Measurements from ENCODE around the gene KLK2. TPM values are rescaled to one million over a fixed set of nuclear protein-coding genes. Genes with fewer than 3 reads are reported as not detected.
"Not testable (repeated sequence)": the region's sequence is repeated elsewhere in the genome, so short reads cannot be mapped to it uniquely, and the experiment has no call there.

The KLK2 gene
- total RNA-seq, 1 donor, result not detected

DNA sequence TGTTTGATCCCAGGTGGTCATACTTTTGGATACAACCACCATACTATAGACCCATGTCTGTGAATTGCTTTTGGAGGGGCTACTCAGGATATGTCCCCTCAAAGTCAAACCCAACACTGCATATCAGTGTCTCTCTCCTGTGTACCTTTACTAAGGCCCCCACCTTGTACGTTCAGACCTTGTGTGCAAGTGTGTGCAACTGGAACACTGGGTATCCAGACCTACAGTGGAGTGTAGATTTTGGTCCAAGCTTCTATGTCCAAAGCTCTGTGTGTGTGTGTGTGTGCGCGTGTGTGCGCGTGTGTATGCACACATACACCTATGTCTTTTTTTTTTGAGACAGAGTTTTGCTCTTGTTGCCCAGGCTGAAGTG lies 18.0 kb downstream of the KLK2 start:
- DNase-seq (ENCODE audit: low read depth in 2 of 3, low spot score in 2 of 3), result no peak

DNA sequence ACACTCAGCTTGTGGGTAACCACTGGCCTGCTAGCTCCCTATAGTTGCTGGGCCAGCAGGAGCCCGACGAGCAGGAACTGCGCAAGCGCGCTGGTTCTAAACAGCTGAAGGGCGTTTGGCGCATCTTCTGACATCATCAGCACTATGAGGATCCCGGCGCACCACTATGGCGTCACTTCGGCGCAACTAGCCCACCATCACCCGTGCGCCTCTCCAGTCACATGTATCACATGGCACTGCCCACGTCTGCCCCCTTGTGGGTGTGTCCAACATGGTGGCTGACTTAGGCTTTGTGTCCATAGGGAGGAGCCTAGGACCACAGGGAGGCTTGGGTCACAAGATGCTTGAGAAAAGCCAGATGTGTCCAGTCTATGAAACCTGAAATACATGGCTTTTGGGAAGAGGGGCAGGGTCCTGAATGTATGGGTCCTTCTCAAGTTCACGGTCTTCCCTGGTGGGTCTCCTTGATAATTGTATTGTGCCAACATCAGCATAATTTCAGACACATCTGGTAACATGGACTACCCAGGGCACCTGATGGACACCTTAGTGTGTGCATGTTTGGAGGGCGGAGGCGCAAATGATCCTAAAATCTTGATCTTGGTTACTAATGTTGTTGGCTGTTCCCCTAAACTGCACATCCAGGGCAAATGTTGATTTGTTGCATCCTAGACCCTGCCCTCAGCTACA lies 20.0 kb downstream of the KLK2 start:
- no peak for DNase-seq (ENCODE audit: low read depth in 2 of 3, low spot score in 2 of 3)

DNA sequence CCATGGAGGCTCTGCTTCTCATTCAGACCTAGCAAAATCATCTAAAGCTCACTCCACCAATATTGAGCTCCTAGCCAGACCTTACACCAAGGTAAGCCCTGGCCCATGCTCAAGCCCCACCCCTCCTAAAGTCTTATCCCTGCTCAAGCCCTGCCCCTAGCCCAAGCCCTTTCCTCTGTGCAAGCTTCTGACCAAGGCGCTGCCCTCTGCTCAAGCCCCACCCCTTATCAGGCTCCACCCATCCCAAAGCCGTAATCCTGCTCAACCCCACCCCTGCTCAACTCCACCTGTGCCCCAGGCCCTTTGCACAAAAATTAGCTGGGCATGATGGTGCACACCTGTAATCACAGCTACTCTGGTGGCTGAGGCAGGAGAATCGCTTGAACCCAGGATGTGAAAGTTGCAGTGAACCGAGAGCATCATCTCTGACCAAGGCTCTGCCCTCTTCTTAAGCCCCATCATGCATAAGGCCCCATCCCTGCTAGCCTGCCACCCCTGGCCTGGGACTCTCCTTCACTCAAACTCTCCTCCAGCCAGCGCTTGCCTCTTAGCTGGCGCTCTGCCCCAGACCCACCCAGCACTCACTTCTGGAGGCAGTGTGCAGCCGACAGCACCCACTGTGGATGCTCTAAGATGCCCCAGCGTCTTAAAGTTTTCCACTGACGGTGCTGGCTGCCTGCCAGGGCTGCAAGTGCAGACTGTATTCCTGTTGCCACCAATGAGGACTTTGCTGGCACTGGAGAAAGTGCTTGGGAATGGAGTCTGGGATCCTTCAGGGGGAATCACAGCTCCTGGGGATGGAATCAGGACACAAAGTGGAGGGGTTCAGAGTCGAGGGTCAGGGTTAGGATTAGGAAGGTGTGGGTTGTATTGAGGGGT lies 21.5 kb downstream of the KLK2 start:
- no peak for DNase-seq (ENCODE audit: low read depth in 2 of 3, low spot score in 2 of 3)

DNA sequence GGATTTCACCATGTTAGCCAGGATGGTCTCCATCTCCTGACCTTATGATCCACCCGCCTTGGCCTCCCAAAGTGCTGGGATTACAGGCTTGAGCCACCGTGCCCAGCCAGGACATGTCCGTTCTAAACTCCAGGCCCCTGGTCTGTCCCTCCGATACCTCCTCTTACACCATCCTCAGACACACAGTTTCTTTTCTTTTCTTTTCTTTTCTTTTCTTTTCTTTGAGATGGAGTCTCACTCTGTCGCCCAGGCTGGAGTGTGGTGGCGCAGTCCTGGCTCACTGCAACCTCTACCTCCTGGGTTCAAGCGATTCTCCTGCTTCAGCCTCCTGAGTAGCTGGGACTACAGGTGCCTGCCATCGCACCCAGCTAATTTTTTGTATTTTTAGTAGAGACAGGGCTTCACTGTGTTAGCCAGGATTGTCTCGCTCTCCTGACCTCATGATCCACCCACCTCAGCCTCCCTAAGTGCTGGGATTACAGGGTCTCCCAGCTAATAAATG lies 22.9 kb downstream of the KLK2 start:
- not testable (repeated sequence) for DNase-seq (ENCODE audit: low read depth in 2 of 3, low spot score in 2 of 3)

DNA sequence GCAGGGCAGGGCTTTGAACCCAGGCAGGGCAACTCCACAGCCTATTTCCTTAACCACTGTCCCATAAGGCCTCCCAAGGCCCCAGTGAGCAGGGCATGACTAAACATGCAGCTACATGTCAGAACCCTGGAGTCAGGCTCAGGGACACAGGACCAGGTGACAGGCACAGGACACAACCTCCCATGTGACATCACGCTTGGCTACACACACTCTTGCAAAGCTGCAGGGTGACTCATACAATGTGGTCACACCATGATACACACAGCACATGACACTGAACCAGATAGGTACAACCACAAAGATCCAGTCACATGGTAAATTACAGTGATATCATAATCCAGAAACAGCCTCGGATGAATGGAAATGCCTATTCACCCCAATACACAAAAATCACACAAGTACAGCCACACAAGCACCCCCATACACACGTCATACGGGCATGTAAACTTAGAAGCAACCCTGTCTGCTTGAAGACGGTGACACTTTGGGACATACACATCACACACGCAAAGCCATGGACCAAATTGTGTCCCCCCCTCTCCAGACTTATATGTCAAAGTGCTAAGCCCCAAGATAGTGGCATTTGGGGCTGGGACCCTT lies 23.5 kb downstream of the KLK2 start:
- DNase-seq (ENCODE audit: low read depth in 2 of 3, low spot score in 2 of 3), result peak in 2 of 3 donors; percentile 10 to 29

DNA sequence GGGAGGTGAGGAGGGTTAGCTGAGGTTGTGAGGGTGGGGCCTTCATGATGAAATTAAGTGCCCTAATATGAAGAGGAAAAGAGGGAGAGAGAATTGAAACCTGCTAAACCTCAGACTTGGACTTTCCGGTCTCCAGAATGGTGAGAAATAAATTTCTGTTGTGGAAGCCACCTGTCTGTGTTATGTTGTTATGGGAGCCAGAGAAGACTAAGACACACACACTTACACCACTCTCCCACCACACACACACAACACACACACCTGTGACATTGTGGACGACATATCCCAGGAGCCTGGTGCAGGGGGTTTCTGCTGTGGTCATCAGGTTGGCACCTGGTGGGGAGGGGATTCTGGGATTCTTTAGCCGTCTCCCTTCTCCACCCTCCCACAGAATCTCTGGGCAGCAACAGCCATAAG lies 24.0 kb downstream of the KLK2 start:
- DNase-seq (ENCODE audit: low read depth in 2 of 3, low spot score in 2 of 3), result no peak

DNA sequence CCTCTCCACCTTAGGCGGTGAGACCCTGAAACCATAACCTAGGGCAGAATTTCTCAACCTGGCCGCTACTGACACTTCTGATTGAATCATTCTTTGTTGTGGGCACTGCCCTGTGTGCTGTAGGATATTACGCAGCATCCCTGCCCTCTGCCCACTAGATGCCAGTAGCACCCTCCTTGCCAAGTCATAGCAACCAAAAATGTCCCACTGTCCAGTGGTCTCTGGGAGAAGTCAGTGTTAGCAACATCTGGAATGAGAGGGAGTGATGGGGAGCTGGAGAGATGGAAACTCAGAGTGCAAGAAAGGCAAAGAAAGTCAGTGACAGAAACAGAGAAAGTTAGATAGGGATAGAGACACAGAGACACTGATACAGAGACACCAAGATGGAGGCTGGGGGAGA lies 24.4 kb downstream of the KLK2 start:
- no peak for DNase-seq (ENCODE audit: low read depth in 2 of 3, low spot score in 2 of 3)

DNA sequence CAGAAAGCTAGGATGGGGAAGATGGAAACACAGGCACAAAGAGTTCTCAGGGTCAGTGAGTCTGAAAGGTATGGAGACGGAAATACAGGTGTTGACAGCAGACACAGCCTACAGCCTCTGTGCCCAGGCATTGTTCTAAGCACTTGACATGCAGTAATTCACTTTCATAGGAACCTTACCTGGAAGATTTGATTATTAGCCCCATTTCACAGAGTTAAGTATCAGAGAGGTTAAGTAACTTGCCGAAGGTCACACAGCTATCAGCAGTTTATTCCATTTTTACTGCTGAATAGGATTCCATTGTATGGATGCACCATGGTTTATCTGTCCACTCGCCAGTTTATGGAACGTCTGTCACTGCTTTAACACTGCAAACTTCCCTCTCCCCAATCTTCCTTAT lies 24.8 kb downstream of the KLK2 start:
- DNase-seq (ENCODE audit: low read depth in 2 of 3, low spot score in 2 of 3), result no peak

DNA sequence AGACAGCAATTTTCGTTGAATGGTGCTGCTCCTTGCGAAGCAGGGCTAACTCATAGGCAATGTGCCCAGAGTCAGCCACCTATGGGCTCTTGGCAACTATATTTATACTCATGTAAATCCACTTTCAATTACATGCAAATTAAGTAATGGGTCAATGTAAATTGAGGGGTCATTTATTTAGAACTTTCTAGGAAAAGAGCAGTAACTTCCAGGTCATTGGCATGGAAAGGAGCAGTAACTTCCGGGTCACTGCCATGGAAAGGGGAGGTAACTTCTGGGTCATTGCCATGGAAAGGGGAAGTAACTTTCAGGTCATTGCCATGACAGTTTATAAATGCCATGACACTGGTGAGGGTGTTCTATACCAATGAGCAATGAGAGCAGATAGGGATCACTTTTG lies 26.3 kb downstream of the KLK2 start:
- no peak for DNase-seq (ENCODE audit: low read depth in 2 of 3, low spot score in 2 of 3)

DNA sequence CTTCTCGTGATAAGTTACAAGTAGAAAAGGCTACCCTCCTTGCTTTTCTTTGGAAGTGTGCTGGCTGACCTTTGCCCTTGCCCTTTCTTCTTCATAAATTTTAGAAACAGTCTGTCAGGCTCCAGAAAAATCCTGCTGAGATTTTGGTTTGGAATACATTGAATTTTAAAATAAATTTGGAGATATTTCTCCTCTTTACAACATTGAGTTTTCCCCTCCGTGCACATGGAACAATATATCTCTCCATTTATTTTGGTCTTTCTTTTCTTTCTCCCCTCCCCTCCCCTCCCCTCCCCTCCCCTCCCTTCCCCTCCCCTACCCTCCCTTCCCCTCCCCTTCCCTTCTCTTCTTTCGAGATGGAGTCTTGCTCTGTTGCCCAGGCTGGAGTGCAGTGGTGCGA lies 29.4 kb downstream of the KLK2 start:
- no peak for DNase-seq (ENCODE audit: low read depth in 2 of 3, low spot score in 2 of 3)

DNA sequence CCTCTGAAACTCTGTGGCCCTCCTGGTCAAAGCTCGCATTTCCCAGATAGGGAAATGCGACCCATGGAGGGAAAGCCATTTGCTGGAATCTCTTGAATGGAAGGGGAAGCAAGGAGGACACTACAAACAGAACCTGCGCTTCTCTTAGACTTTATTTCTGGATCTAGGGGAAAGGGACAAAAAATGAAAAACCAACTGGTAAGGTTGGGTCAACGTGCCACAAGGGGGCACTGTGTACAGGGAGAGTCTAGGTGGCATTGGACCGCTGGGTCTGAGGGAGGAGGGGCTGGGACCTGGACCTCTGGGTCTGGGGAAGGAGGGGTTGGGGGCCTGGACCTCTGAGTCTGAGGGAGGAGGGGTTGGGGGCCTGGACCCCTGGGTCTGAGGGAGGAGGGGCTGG lies 33.0 kb downstream of the KLK2 start:
- DNase-seq (ENCODE audit: low read depth in 2 of 3, low spot score in 2 of 3), result peak in 2 of 3 donors; percentile 30 to 60

DNA sequence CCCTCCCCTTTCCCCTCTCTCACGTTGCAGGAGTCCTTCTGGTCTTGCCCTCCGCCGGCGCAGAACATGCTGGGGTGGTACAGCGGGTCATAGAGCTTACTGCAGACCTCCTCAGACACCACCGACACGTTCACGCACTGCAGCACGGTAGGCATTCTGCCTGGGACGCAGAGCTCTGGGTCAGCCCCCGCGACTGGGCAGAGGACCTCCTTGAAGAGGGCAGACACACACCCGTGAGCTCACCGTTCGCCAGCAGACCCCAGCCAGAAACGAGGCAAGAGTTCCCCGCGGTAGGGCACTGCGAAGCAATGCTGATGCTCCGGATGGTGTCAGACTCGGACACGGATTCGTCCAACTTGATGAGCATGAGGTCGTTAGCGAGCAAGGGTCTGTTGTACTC lies 35.1 kb downstream of the KLK2 start:
- DNase-seq (ENCODE audit: low read depth in 2 of 3, low spot score in 2 of 3), result no peak

DNA sequence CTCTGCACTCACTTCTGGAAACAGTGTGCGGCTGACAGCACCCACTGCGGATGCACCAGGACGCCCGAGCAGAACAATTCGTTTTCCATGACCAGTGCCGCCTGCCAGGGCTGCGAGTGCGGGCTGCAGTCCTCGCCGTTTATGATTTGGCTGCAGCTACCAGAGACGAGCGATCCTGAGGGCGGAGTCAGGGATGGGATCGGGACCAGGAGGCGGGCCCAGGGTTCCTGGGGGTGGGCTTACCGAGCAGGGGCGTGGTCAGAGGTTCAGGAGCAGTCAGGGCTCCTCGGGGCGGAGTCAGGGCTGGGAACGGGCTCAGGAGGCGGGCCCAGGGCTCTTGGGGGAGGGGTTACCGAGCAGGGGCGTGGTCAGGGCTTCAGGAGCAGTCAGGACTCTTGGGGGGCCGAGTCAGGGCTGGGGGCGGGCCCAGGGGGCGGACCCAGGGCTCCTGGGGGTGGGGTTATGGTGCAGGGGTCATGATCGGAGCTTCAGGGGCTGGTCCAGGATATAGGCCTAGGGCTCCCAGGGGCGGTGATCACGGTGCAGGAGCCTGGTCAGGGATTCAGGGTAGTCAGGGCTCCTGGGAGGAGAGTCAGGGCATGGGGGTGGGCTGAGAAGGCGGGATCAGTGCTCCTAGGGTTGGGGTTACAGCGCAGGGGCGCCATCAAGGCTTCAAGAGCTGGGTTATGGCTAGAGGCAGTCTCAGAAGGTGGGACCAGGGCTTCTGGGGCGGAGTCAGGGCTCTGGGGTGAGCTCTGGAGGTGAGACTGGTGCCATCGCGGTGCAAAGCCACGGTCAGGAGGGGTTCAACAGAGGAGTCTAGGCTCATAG lies 36.2 kb downstream of the KLK2 start:
- DNase-seq (ENCODE audit: low read depth in 2 of 3, low spot score in 2 of 3), result peak in 2 of 3 donors; percentile 14 to 46

DNA sequence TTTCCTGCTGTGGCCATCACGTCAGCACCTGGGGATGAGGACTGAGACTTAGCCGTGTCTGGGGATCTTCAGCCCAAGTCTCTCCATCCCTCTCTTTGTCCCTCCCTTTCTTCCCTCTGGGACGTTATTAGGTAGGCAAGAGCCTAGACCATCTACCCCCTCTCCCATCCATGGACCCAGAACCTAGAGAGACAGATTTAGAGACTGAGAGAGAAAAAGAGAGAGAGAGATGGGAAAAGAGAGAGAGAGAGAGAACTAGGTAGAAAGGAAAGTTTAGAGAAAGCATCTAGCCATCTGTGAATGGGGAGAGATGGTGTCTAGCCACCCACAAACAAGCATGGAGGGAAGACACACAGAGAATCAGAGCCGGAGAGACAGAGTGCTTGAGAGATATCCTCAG lies 37.5 kb downstream of the KLK2 start:
- no peak for DNase-seq (ENCODE audit: low read depth in 2 of 3, low spot score in 2 of 3)

DNA sequence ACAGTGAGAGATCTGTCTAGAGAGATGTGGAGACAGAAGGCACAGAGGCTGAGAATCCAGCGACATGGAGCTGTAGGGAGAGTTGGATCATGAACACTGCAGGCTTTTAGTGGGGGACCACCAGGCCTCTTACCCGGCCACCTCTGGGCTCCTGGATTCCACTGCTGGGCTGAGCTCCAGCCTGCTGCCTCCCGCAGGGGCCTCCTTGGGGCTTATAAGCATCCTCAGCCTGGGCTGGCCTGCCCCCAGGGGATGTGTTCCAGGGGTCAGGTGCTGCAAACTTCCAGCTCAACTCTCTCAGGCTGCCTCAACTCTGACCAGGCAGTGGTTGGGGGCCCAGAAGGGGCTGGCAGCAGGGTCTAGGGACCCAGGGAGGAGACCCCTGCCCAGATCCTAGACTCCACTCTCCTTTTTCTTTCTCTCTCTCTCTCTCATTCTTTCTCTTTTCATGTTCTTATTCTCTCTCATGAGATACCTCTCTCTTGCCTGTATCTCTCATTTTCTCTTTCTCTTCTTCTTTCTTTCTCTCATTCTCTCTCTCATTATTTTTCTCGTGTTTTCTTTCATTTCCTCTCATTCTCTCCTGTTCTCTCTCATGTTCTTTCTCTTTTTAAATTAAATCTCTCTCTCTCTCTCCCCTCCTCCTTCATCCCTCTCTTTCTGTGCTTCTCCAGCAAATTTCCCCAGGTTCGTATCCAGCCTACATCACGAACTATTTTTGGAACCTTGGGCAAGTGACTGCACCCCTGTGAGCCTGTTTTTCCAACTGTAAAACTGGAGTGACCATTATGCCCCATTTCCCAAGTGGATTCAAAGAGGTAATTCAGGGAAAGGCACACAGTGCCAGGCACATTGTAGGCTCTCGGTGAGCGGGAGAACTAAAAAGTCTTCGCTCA lies 38.2 kb downstream of the KLK2 start, which contains the start of gene KLK4:
TSS of gene KLK4 (minus strand) at position 190 of the 896 bp plus-strand sequence. CDS start 657 bp downstream, outside the sequence.
- no peak for DNase-seq (ENCODE audit: low read depth in 2 of 3, low spot score in 2 of 3)

DNA sequence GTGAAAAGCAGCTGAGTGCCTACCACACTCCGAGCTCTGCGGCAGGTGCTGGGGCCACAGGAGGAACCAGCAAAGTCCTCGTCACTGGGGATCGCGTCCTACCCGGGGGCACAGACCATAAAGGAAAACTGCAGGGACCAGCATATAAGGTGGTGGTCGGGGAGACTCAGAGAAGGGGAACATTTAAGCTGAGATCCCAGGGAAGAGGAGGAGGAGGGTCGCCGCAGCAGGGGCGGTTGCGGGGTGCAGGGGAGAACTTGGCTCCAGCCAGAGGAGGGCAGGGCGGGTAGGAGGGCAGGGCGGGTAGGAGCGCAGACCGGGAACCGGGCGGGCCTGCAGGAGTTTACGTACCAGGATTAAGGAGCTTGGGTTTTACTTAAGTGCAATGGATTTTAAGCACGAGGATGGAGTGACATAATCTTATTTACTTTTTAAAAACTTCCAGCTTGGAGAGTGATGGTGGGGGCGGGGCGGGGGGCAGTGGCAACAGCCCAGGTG lies 38.9 kb downstream of the KLK2 start:
- no peak for DNase-seq (ENCODE audit: low read depth in 2 of 3, low spot score in 2 of 3)

DNA sequence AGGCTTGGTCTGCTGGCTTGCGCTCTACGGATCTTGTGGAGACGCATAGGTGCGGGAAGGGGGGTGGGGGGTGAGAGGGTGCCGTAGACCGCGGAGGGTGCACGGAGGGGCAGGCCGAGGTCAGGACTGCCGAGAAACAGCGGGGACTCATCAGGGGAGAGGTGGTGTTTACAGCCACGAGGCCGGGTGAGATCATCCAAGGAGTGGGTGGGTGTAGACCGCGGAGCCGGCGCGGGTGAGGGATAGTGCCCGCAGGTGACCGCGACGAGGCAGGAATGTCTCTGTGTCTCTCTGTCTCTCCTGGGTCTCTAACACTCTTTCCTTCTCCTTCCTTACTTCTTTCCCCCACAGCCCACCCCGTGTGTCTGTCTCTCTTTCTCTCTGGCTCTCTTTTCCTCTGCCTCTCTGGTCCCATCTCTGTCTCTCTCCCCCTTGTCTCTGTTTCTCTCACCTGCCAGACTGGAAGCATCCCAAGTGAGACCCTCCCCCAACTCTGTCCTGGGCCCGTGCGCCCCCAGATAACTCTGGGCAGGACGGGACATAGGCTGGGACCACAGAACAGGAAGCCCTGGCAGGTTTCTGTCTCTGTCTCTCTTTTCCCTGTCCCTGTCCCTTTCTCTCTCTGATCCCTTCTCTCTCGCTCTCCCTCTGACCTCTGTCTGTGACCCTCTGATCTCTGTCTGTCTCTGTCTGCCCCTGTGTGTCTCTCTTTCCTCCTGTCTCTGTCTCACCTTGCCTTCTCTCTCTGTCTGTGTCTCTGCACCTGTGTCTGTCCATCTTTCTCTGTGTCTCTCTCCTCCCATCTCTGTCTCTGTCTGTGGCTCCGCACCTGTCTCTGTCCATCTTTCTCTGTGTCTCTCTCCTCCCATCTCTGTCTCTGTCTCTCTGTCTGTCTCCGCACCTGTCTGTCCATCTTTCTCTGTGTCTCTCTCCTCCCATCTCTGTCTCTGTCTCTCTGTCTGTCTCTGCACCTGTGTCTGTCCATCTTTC lies 39.8 kb downstream of the KLK2 start:
- peak in 1 of 3 donors; percentile 29 for DNase-seq (ENCODE audit: low read depth in 2 of 3, low spot score in 2 of 3)

DNA sequence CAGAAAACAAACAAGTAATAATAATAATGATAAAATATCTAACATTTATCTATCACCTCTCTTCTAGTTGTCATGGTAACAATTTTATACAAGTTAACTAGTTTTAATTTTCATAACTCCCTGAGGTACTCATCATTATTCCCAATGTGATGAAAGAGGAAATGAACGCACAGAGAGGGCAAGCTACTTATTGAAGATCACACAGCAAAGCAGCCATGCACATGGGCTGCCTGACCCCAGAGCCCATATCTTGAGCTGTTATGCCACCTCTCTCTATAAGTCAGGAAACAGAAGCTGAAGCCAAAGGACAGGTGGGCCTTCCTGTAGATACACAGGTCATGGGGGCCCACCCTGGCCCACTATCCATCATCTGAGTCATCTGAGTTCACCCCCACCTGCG lies 42.8 kb downstream of the KLK2 start:
- DNase-seq (ENCODE audit: low read depth in 2 of 3, low spot score in 2 of 3), result no peak
